ENCODE data around the gene MOB3A.

GRCh38 chr19:2129022-2129421 lies 32.9 kb upstream of the MOB3A start:
- no peak for TF ChIP-seq POLR2A (IDR thresholded peaks at IDR 0.05; ENCODE audit: low read depth, low read length)
- no peak for TF ChIP-seq POLR2AphosphoS5 (IDR thresholded peaks at IDR 0.05; ENCODE audit: low read depth, low read length)

All from GM12892 (cell line).